ENCODE results near the gene DYNC1I1.

GRCh38 chr7:95794917-95795515 is 22.7 kb downstream of the DYNC1I1 start:
- TF ChIP-seq EZH2phosphoT487 (IDR thresholded peaks at IDR 0.05; ENCODE audit: borderline replicate concordance) (no peak), CTCF (conservative IDR thresholded peaks at IDR 0.05; ENCODE audit: low read length) (peak; percentile 71)

Data from Loucy (cell line).